ENCODE data around the gene WDPCP.

DNA sequence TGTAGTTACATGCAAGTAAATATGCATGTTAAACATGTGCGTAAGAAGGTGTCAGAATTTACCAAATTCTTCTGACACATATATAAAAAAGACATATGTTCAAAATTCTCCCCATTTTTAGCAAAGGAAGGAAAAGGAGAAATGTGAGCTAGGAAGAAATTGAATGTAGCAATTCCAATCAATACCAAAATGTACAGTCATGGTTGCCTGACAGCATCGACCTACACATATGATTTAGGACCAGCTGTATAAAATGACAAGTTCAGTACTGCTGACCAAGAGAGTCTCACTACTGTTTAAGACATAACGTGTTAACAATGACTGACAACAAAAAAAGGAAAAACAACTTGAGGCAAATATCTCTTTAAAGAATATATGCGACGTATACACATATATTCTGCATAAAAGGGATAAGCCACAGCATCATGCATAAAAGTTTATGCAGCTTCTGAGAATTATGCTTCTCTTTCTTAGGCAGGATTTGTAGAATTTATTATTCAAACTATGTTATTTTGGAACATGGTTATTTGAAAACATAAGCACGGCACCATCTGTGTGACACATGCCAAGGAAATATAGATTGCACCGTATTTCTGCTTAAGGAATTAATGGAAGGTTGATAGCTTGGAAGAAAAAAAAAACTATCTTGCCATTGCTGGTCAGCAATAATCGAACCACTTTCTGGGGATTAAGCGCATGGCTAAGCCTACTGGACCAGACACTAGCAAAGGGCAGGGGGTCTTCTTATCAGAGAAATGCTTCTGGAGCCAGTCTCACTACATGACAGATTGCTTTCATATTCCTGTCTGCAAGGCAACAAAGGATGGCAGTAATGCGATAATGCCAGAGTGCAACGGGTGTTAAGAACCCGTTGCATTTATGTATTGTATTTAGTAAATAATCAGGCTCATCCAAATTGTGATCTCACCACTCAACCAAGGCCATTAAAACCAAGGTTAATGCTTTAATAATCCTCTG is 154.0 kb downstream of the WDPCP start:
- TF ChIP-seq, protein P1, sequence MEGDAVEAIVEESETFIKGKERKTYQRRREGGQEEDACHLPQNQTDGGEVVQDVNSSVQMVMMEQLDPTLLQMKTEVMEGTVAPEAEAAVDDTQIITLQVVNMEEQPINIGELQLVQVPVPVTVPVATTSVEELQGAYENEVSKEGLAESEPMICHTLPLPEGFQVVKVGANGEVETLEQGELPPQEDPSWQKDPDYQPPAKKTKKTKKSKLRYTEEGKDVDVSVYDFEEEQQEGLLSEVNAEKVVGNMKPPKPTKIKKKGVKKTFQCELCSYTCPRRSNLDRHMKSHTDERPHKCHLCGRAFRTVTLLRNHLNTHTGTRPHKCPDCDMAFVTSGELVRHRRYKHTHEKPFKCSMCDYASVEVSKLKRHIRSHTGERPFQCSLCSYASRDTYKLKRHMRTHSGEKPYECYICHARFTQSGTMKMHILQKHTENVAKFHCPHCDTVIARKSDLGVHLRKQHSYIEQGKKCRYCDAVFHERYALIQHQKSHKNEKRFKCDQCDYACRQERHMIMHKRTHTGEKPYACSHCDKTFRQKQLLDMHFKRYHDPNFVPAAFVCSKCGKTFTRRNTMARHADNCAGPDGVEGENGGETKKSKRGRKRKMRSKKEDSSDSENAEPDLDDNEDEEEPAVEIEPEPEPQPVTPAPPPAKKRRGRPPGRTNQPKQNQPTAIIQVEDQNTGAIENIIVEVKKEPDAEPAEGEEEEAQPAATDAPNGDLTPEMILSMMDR (IDR thresholded peaks at IDR 0.05): no peak
- no peak for TF ChIP-seq POLR2A (IDR thresholded peaks at IDR 0.05)
